C4-2B (cell line): ENCODE measurements around the gene NCEH1.

Experiments used
- ZFX ChIP-seq: fragments of 450-650 bp; IDR thresholded peaks from 2 replicates; pipeline ENCODE4 v1.6.1; 2017
- TF ChIP-seq, protein P1 (sequence below): fragments of 450-650 bp; conservative IDR thresholded peaks from 2 replicates; pipeline ENCODE4 v1.5.1; 2017; ENCODE audit warnings: mild to moderate bottlenecking

DNA sequence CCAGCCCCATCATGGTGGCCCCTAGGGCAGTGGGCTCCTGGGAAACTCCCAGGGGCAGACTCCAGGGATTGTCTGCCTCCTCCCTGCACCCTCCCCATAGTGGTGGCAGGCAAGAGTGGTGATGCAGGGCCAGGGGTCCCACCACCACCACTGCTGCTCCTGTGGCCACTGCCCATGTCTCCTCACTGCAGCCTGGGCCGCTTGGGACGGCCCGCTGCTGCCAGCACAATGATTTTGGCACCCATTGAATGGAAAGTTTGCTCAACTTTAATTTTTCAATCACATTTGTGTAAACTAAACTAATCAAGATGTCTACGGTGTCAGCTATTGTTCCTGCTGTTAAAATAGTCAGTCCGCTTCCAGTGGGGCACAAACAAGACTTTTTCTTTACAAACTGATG, 95.6 kb downstream of the NCEH1 start:
- TF ChIP-seq, protein P1, sequence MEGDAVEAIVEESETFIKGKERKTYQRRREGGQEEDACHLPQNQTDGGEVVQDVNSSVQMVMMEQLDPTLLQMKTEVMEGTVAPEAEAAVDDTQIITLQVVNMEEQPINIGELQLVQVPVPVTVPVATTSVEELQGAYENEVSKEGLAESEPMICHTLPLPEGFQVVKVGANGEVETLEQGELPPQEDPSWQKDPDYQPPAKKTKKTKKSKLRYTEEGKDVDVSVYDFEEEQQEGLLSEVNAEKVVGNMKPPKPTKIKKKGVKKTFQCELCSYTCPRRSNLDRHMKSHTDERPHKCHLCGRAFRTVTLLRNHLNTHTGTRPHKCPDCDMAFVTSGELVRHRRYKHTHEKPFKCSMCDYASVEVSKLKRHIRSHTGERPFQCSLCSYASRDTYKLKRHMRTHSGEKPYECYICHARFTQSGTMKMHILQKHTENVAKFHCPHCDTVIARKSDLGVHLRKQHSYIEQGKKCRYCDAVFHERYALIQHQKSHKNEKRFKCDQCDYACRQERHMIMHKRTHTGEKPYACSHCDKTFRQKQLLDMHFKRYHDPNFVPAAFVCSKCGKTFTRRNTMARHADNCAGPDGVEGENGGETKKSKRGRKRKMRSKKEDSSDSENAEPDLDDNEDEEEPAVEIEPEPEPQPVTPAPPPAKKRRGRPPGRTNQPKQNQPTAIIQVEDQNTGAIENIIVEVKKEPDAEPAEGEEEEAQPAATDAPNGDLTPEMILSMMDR = no peak
- TF ChIP-seq ZFX = no peak
